ENCODE data around the gene SRCAP. TPM values are rescaled to one million over a fixed set of nuclear protein-coding genes. Genes with fewer than 3 reads are reported as not detected.
A peak's percentile ranks its signal among the peaks of the same experiment; 100 is the strongest.

The SRCAP gene
- total RNA-seq, 2 experiments from 2014 or later, result 58.7 to 69.5 TPM

- no peak for ATAC-seq
- Mint-ChIP-seq H3K27ac (no peak overlapping the region), H3K9me3 (ENCODE audit: low read depth) (no peaks in the 10 kb centered on the region), H3K4me3 (no peak overlapping the region), H3K36me3 (ENCODE audit: low read depth) (peaks cover 14% of the 10 kb centered on the region), H3K27me3 (no peaks in the 10 kb centered on the region), H3K4me1 (peaks cover 25% of the 10 kb centered on the region)
- no peak for DNase-seq
- intact Hi-C loops (cut with DNase I, micrococcal nuclease), result no loop called here
- ChIA-PET CTCF (interaction anchor here (1.2 to 2.7 kb wide), 4 partner anchors 11 to 86 kb away, joined by 3 to 10 read pairs (median 6); partner anchors contain the start of gene PHKG2), POLR2A (interaction anchor here (2.9 kb wide), 1 partner anchor 11 kb away, joined by 14 read pairs; the partner anchor contains the start of gene PHKG2)
These were observed 60.1 kb downstream of the SRCAP start for GRCh38 chr16:30758988-30759491.

DNA sequence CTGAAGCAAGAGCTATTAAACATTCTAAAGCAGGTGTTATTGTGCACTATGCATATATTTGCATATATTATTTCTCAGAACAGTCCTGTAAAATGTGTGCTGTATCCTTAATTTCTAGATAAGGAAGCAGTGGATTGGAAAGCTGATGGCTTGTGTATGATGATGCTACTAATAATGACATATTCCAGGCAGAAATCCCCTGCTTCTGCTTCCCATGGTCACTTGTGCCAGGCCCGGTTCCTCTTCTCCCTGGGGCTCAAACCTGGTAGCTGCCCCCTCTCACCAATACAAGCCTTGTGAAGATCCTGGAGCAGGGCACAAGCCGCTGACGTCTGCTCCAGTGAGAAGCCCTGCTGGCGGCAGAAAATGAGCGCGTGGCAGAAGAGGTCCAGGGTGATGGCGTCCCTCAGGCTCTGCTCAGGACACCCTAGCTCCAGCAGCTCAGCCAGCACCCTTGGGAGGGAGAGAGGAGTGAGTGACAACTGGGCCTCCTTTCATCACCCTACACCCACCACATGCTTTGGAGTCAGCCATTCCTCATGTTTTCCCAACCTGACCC is 61.1 kb downstream of the SRCAP start:
- Mint-ChIP-seq H3K4me1 (peaks cover 25% of the 10 kb centered on the region), H3K9me3 (ENCODE audit: low read depth) (no peaks in the 10 kb centered on the region), H3K36me3 (ENCODE audit: low read depth) (peaks cover 15% of the 10 kb centered on the region), H3K4me3 (peak overlapping the region; percentile 90), H3K27ac (no peak overlapping the region), H3K27me3 (no peaks in the 10 kb centered on the region)
- ChIA-PET POLR2A (interaction anchor here (2.9 kb wide), 1 partner anchor 12 kb away, joined by 14 read pairs; the partner anchor contains the start of gene PHKG2), CTCF (interaction anchor here (0.6 to 2.7 kb wide), 6 partner anchors 10 to 142 kb away, joined by 3 to 10 read pairs (median 4); partner anchors contain the start of gene PHKG2)
- DNase-seq (no peak), ATAC-seq (no peak)
- intact Hi-C loops (cut with DNase I, micrococcal nuclease), result loop anchor here in 1 of 2 experiments (10.0 kb wide), 1 partner anchor 55 kb away; no protein-coding TSS in a partner anchor

DNA sequence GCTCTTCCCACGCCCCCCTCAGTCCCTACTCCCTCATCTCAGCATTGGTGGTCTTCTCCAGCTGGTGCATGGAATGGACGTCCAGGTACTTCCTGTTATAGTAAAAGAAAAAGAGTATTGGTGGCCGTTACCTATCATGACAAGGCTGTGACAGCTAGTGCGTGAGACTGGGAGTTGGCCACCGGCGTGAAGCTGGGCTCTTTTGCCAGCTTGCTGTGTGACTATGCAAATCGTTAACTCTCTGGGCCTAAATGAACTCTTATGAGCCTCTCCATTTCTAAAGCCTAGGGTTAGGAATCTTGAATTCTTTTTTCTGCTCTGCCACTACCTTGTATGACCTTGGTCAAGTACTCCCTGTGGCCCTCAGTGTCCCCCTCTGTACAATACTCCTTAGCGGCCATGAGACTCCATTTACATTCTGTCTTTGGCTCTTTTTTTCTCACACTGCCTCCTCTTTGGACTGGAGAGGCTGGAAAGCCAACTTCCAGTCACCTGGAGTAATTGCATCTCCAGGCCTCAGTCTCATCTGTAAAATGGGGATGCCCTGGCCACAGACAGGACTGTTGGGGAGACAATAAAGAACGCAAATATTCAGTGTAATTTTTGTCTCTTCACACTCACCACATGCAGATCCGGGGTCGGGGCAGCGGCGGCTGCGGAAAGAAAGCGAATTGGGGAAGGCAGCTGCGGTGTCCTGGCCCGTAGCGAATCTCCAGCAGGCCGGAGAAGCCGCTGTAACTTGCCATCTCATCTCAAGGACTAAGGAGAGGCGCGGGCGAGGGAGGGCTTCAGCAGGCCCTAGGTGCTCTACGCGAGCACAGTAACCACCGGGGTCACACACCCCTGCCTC is 61.8 kb downstream of the SRCAP start:
- Mint-ChIP-seq H3K27ac (no peak overlapping the region), H3K36me3 (ENCODE audit: low read depth) (peaks cover 20% of the 10 kb centered on the region), H3K4me3 (peak overlapping the region; percentile 90), H3K9me3 (ENCODE audit: low read depth) (no peaks in the 10 kb centered on the region), H3K27me3 (no peaks in the 10 kb centered on the region), H3K4me1 (peaks cover 25% of the 10 kb centered on the region)
- intact Hi-C loops (cut with DNase I, micrococcal nuclease), result loop anchor here in 1 of 2 experiments (10.0 kb wide), 1 partner anchor 54 kb away; no protein-coding TSS in a partner anchor
- ATAC-seq (no peak), DNase-seq (no peak)
- CTCF ChIA-PET, result interaction anchor here (1.6 to 2.2 kb wide), 2 partner anchors 17 to 67 kb away, joined by 5 to 8 read pairs; no protein-coding TSS in a partner anchor
- POLR2A ChIA-PET, result interaction anchor here (0.6 to 2.9 kb wide), 2 partner anchors 13 to 51 kb away, joined by 3 to 14 read pairs; partner anchors contain the start of gene PHKG2

DNA sequence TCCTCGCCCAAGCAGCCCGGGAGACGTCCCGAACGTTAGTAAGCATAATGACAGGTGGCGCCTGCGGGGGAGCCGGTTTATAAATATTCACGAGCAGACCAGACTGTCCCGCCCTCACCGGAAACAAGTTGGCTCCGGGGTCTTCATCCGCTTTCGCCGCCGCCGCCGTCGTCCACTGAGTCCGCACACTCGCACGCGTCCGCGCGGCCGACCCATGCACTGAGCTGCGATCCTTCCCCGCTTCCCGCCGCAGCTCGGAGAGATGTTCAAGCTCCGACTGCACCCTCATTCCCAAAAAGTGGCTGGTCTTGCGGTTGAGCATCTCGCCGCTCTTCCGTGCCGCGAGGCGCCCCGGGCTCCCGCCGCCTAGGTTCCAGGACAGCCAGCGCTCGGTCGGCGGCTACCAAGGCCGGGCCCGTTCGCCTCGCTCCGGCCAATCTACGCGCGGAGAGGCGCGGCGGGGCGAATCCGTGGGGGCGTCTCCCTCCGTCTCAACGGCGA is 62.5 kb downstream of the SRCAP start:
- H3K4me1 Mint-ChIP-seq, result peaks cover 25% of the 10 kb centered on the region
- peaks cover 26% of the 10 kb centered on the region for H3K36me3 Mint-ChIP-seq (ENCODE audit: low read depth)
- intact Hi-C loops (cut with DNase I, micrococcal nuclease), result loop anchor here in 1 of 2 experiments (10.0 kb wide), 1 partner anchor 53 kb away; no protein-coding TSS in a partner anchor
- H3K27ac Mint-ChIP-seq, result no peak overlapping the region
- ATAC-seq (peak; percentile 36), DNase-seq (peak; percentile 64)
- ChIA-PET POLR2A (interaction anchor here (0.6 to 2.9 kb wide), 3 partner anchors 14 to 103 kb away, joined by 3 to 14 read pairs (median 4); partner anchors contain the start of gene PHKG2), CTCF (interaction anchor here (0.6 kb wide), 1 partner anchor 142 kb away, joined by 4 read pairs; no protein-coding TSS in a partner anchor)
- H3K4me3 Mint-ChIP-seq, result peak overlapping the region; percentile 90
- H3K9me3 Mint-ChIP-seq (ENCODE audit: low read depth), result no peaks in the 10 kb centered on the region
- H3K27me3 Mint-ChIP-seq, result no peaks in the 10 kb centered on the region

DNA sequence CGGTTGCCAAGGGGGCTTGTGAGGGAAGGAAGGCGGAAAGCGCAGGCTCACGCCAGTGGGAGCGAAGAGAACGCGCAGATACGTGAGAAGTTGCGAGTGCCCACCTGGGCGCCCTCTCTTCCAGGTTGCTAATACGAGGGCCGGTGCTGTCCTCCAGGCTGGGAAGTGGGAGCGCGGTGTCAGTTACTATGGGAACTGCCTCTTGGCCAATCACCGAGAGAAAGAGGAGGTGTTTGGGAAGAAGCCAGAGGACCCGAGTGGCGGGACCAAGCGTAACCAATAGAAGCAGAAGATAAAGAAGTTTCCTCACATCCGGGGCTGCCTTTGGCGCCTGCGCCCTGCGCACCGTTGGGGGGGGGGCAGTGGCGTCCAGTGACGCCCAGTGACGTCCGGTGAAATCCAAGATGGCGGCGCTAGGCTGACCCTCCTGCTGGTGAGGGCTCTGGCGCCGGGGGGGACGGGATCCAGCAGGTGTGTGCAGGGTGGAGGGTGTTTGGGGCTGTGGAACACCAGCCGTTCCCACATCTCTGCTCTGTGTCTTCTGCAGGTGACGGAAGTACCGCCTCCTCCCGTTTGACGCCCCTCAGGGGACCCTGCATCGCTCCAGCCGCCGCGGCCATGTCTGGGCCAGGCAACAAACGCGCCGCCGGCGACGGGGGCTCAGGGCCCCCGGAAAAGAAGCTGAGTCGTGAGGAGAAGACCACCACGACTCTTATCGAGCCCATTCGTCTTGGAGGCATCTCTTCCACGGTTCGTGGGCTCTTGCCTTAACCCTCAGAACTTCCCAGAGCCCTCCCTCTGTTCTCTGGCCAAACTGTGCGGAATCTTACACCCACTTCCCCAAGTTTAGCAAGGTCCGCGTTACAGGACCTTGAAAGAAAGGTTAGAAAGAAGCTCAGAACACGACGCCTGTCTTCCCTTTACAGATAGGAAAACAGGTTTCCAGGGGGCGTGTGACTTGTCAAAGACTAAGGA is 63.2 kb downstream of the SRCAP start, which contains the start of the genes CFAP119 and RNF40:
TSS of gene CFAP119 (minus strand) at position 135 of the 975 bp plus-strand sequence. CDS start 314 bp downstream, outside the sequence.
TSS of gene RNF40 (plus strand) at position 395 of the 975 bp plus-strand sequence. CDS start at position 619, 224 bp downstream.
- peaks cover 30% of the 10 kb centered on the region for H3K36me3 Mint-ChIP-seq (ENCODE audit: low read depth)
- peak; percentile 94 for DNase-seq
- H3K4me3 Mint-ChIP-seq, result peak within 1 kb of the TSS; percentile 90
- peaks cover 25% of the 10 kb centered on the region for H3K4me1 Mint-ChIP-seq
- ChIA-PET POLR2A (interaction anchor here (0.6 to 2.9 kb wide), 3 partner anchors 14 to 104 kb away, joined by 4 to 14 read pairs (median 5); partner anchors contain the start of gene PHKG2), CTCF (interaction anchor here (0.6 kb wide), 1 partner anchor 141 kb away, joined by 4 read pairs; no protein-coding TSS in a partner anchor)
- no peaks in the 10 kb centered on the region for H3K27me3 Mint-ChIP-seq
- peak; percentile 98 for ATAC-seq
- H3K27ac Mint-ChIP-seq, result peak within 1 kb of the TSS; percentile 83
- intact Hi-C loops (cut with DNase I, micrococcal nuclease), result loop anchor here (1.0 to 10.0 kb wide), 14 partner anchors 13 to 697 kb away; partner anchors contain the start of genes ARMC5 (in 1 of the 2), BCL7C (in 1 of the 2), FBRS (in 1 of the 2) and FBXL19 (in 1 of the 2)
- no peaks in the 10 kb centered on the region for H3K9me3 Mint-ChIP-seq (ENCODE audit: low read depth)

GRCh38 chr16:30762991-30763725 is 64.2 kb downstream of the SRCAP start:
- intact Hi-C loops (cut with DNase I, micrococcal nuclease), result loop anchor here (1.0 to 10.0 kb wide), 14 partner anchors 12 to 696 kb away; partner anchors contain the start of genes ARMC5 (in 1 of the 2), BCL7C (in 1 of the 2), FBRS (in 1 of the 2) and FBXL19 (in 1 of the 2)
- H3K4me1 Mint-ChIP-seq, result peaks cover 25% of the 10 kb centered on the region
- no peaks in the 10 kb centered on the region for H3K27me3 Mint-ChIP-seq
- DNase-seq (no peak), ATAC-seq (no peak)
- peak overlapping the region; percentile 83 for H3K27ac Mint-ChIP-seq
- ChIA-PET POLR2A (interaction anchor here (0.6 kb wide), 1 partner anchor 23 kb away, joined by 5 read pairs; no protein-coding TSS in a partner anchor), CTCF (interaction anchor here (0.6 to 1.1 kb wide), 3 partner anchors 12 to 182 kb away, joined by 4 read pairs; no protein-coding TSS in a partner anchor)
- H3K9me3 Mint-ChIP-seq (ENCODE audit: low read depth), result no peaks in the 10 kb centered on the region
- peaks cover 38% of the 10 kb centered on the region for H3K36me3 Mint-ChIP-seq (ENCODE audit: low read depth)
- H3K4me3 Mint-ChIP-seq, result peak overlapping the region; percentile 90

DNA sequence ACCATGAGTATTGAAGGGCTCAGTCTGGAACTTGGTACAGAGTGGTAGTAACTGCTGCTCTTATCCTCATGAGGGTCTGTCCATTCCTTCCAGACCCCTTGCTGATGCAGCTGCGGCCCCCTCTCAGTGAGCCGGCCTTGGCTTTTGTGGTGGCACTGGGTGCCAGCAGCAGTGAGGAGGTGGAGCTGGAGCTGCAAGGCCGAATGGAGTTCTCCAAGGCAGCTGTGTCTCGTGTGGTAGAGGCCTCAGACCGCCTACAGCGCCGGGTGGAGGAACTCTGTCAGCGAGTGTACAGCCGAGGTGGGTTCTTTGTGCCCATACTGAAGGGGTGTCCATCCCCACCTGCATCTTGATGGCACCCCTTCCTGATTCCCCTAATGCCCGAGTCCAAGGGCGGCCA is 65.1 kb downstream of the SRCAP start:
- ChIA-PET POLR2A (interaction anchor here (0.6 kb wide), 1 partner anchor 34 kb away, joined by 3 read pairs; no protein-coding TSS in a partner anchor), CTCF (interaction anchor here (1.0 kb wide), 1 partner anchor 11 kb away, joined by 4 read pairs; no protein-coding TSS in a partner anchor)
- Mint-ChIP-seq H3K27me3 (no peaks in the 10 kb centered on the region), H3K4me3 (peak overlapping the region; percentile 90), H3K9me3 (ENCODE audit: low read depth) (no peaks in the 10 kb centered on the region), H3K4me1 (peaks cover 25% of the 10 kb centered on the region), H3K27ac (no peak overlapping the region), H3K36me3 (ENCODE audit: low read depth) (peaks cover 43% of the 10 kb centered on the region)
- DNase-seq (no peak), ATAC-seq (no peak)
- intact Hi-C loops (cut with DNase I, micrococcal nuclease), result loop anchor here in 1 of 2 experiments (10.0 kb wide), 1 partner anchor 51 kb away; no protein-coding TSS in a partner anchor

- peaks cover 25% of the 10 kb centered on the region for H3K4me1 Mint-ChIP-seq
- no peaks in the 10 kb centered on the region for H3K27me3 Mint-ChIP-seq
- H3K4me3 Mint-ChIP-seq, result no peak overlapping the region
- intact Hi-C loops (cut with DNase I, micrococcal nuclease), result loop anchor here in 1 of 2 experiments (10.0 kb wide), 1 partner anchor 50 kb away; no protein-coding TSS in a partner anchor
- POLR2A ChIA-PET, result interaction anchor here (0.6 to 0.8 kb wide), 3 partner anchors 38 to 117 kb away, joined by 3 to 8 read pairs (median 3); no protein-coding TSS in a partner anchor
- no peaks in the 10 kb centered on the region for H3K9me3 Mint-ChIP-seq (ENCODE audit: low read depth)
- ATAC-seq (no peak), DNase-seq (no peak)
- no peak overlapping the region for H3K27ac Mint-ChIP-seq
- CTCF ChIA-PET, result interaction anchor here (0.7 to 0.8 kb wide), 2 partner anchors 10 to 35 kb away, joined by 3 to 5 read pairs; no protein-coding TSS in a partner anchor
- H3K36me3 Mint-ChIP-seq (ENCODE audit: low read depth), result peaks cover 50% of the 10 kb centered on the region
These were observed 66.0 kb downstream of the SRCAP start for GRCh38 chr16:30764816-30765465.

Measured in activated CD4-positive, alpha-beta T cell treated with anti-CD3 and anti-CD28 coated beads for 36 hours (primary cell).